HG03280 (cell line): ENCODE measurements around the gene ADORA2A.
A peak's percentile ranks its signal among the peaks of the same experiment; 100 is the strongest.

Experiments
- ATAC-seq: cut with Tn5 transposase; IDR thresholded peaks from one replicate; pipeline ENCODE4 v1.9.1; 2021; ENCODE audit warnings: mild to moderate bottlenecking, moderate library complexity; ENCODE audit not compliant: unreplicated experiment

Gene ADORA2A

DNA sequence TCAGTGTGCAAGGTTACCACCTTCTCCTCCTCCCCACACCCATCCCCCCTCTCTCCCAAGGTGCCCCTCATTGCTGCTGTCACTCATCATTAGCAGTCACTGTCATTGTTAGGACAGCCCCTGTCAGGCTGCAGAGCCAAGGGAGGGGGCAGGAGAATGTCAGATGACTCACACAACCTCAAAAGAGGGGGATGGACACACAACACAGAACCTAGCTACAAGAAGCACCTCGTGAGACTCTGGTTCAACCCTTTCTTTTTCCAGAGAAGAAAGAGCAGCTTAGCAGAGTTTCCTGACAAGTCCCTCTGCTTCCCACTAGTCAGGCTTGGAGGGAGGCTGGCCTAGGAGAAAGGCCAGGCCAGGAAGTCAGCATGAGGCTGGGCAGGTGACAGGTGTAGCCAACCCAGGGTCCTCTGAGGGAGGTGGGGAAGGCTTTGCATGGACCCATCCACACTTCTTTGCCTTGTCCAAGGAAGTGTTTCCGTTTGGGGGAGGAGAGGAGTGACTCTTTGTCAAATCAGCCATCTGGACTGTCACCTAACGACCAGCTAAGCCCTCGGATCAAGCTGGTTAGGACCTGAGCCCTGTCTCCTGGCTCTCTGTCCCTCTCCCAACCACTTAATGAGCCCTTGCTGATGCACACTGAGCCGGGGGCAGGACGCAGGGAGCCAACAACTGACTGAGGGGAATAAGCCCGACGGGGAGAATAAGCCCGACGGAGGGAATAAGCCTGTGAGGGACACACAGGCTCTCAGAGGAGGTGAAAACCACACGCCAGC lies 18.3 kb downstream of the ADORA2A start:
- ATAC-seq, result no peak

- ATAC-seq, result no peak
Observed at GRCh38 chr22:24446260-24446611, 18.8 kb downstream of the ADORA2A start.

DNA sequence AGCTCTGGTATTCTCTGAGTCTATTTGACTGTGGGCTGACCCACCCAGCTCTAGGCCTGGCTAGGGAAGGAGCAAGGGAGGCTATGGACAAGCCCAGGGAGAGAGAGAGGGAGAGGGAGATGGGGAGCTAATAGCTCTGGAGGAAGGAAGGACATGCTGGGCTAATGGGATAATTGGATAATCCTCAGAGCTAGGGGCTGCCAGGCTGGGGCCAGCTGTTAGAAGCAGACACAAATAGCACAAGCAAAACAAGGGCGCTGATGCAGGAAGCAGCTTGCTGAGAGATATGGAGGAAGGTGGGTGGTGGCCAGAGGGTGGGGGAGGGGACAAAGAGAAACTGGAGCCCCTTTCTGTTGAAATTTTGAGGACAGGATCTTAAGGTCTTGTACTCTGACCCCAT lies 23.2 kb downstream of the ADORA2A start:
- no peak for ATAC-seq

DNA sequence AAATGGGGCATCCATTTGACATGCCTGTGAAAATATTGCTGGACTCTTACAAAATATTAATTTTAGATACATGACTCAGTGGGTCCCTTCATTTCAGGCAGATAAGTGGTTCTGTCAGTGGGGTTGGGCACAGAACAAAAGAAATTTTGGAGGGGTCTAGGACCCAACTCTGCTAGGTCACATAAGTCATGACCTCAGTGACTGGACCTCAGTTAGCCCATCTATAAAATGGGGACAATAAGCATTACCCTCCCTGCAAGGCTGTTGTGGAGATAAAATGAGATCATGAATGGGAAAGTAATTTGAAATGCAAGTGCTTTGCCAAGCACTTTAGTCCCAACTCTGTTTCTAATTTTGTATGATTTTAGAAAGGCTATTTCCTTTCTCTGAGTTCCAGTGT lies 23.8 kb downstream of the ADORA2A start:
- ATAC-seq, result no peak

DNA sequence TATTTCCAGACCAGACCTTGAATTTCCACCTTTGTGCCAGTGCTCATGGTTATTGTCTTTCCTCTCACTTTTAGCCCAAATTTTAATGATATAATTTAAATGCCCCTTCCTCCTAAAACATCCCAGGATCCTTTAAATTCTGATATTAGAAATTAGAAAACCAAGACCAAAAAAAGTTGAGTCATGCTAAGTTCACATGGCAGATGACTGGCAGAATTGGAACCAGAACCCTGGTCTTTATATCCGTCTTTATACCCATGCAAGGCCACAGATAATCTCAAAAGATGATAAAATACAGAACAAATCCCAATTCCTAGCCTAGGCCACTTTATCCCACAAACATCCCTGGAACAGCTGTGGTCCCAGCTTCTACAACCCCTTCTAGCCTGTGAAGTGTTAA lies 26.5 kb downstream of the ADORA2A start:
- no peak for ATAC-seq

GRCh38 chr22:24455039-24455438 lies 27.6 kb downstream of the ADORA2A start:
- ATAC-seq, result no peak

DNA sequence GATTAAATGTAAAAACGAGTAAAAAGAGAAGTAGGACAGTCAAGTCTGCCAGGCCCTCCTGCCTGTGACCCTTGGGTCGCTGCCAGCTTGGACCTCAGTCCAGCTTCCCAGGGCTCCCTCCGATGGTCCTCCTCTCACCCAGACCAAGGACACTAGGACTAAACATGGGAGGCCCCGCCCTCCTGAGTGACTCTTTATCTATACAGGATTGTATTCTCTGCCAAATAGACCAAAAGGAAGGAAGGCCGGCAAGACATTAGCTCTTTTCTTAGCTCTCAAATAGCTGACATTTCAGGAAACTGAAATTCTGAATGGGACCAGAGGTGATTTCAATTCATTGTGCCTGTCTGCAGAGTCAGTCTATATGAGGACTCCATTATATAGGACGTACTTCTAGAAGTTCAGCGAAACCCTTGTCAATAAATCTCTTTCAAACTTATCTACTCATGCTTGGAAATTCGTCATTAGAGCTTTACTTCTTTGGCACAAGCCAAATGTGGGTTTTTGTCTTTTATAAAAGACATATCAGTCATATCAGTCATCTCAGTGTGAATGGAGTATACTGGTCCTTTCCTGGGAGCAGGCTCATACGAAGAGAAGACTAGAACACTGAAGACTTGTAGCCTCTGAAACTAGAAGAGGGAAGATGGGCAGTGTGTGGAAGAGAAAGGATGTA lies 28.5 kb downstream of the ADORA2A start:
- no peak for ATAC-seq

DNA sequence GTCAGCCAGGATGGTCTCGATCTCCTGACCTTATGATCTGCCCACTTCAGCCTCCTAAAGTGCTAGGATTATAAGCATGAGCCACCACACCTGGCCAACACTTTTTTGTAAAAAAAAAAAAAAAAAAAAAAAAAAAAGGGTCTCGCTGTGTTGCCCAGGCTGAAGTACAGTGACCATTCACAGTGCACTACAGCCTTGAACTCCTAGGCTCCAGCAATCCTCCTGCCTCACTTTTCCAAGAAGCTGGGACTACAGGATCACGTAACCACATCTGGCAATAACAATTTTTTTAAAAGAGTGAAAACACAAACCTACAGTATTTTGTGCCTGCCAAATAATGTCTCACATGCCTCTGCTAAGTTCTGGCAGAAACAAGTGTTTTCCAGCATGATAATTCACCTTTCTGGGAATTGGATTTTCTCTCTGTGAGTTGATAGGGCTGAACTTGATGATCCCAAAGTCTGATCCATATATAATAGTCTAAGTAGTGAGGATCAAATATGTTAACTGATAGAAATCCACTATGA lies 30.6 kb downstream of the ADORA2A start:
- no peak for ATAC-seq

- no peak for ATAC-seq
Observed at GRCh38 chr22:24459911-24460310, 32.5 kb downstream of the ADORA2A start.

DNA sequence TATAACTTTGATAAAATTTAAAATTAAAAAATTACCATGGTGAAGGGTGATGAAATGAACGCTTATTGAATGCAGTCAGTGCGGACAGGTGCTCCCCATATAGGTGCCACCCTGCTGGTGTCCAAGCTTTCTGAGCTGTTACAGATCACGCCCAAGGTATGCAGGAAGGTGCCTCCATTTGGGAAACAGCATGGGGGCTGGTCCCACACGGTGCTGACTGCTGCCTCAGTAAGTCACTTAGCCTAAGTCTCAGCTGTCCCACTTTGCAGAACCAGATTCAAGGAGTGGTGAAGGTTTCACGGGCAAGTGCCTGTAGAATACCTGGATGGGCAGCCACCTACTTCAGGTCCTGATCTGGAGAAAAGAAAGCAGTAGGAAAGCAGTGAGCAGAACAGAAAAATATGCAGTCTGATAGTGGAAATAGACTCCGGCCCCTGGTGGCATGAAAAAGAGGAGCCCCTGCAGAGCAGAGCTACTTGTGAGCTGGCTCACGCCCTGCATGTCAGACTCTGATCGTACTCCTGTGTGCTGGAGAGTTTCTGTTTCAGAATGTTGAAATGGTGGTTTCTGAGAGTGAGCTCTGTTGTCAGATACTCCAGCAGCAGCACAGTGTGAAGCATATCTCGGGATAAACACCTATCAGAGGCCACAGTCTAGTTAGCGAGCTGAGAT lies 33.2 kb downstream of the ADORA2A start:
- peak; percentile 59 for ATAC-seq

- ATAC-seq, result no peak
Observed at GRCh38 chr22:24463071-24463760, 35.8 kb downstream of the ADORA2A start.

- ATAC-seq, result no peak
Observed at GRCh38 chr22:24465566-24465965, 38.2 kb downstream of the ADORA2A start.

DNA sequence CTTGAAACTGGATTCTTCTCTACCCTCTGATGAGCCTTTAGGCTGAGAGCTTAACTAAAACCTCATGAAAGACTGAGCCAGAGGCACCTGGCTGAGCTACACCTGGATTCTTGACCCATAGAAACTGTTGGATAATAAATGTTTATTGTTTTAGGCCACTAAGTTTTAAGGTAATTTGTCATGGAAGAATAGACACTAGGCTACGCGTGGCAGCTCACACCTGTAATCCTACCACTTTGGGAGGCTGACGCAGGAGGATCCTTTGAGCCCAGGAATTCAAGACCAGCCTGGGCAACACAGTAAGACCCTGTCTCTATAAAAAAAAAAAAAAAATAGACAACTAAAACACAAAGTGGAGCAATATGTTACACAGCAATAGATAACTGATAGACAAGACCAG lies 38.6 kb downstream of the ADORA2A start:
- ATAC-seq, result no peak

DNA sequence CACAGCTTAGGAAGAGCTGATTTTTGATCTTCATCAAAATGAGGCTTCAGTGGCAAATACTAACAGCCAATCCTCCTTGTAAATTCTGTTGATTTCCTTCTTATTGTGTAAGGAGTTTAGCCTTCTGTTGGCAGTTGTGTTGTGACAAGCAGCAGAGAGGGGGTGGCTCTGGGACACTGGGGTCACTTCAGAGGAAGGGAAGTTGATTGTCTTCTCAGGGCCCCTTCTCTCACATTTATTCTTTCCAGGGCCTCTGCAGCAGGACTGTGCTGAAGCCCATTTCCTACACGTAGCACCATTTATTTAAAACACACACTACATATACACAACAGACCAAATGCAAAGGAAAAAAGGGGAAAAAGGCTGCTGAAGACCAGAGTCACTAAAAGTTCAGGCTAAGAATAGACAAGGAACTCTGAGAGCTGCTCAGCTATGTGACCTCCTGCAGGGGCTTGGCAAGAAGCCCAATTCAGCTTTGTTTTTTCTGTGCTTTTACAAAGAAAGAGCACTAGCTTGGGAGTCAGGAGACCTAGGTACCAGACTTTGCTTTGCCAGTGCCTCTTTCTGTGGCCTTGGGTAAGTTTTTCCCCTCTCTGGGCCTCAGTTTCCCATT lies 39.4 kb downstream of the ADORA2A start:
- ATAC-seq, result no peak

- ATAC-seq, result no peak
Observed at GRCh38 chr22:24467340-24467739, 39.9 kb downstream of the ADORA2A start.

GRCh38 chr22:24471570-24471969 lies 44.2 kb downstream of the ADORA2A start:
- ATAC-seq, result no peak

DNA sequence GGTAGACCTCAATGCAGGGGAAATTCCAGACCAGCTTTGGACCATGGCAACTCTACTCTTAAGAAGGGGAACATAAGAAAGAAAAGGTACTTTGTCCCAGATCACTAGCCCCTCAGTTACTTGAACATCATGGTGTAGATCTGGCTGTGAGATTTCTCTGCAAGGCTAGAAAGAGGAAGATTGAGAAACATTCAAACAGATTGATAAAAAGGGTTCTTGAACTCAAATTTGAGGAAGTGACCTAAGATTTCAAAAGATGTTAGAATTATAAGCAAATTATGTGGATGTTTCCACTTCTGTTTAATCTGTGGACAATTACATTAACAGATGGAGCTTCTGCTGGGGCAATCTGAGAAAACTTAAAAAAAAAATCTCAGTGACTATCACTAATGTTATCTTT lies 45.9 kb downstream of the ADORA2A start:
- no peak for ATAC-seq

GRCh38 chr22:24474221-24474620 lies 46.8 kb downstream of the ADORA2A start:
- ATAC-seq, result no peak

GRCh38 chr22:24474649-24475255 lies 47.4 kb downstream of the ADORA2A start:
- no peak for ATAC-seq

DNA sequence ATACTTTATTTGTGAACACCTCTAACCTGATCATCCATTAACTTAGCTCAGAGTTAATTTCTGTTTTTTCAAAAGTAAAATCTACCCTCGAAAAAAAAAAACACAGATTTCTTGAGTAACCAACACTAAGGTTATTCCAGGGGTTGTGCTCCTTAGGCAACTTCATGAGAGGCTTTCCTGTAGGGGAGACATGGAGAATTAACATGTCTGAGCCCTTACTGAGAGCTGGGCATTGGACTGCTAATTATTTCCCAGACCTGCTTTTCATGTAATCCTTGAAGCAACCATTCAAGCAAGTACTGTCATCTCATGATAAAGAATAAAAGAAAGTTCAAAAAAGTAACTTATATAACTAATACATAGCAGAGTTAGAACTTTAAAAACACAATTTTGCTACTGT lies 54.2 kb downstream of the ADORA2A start:
- no peak for ATAC-seq
